HepG2 (cell line): ENCODE data around the gene XAF1. TPM values are rescaled to one million over a fixed set of nuclear protein-coding genes. Genes with fewer than 3 reads are reported as not detected.

Source experiments
- ELF4 ChIP-seq: sonication (generic); formaldehyde crosslinking; IDR thresholded peaks from 2 replicates; pipeline ENCODE4 v1.5.0; 2020; ENCODE audit warnings: missing genetic modification reagents, mild to moderate bottlenecking, moderate library complexity, borderline replicate concordance
- HNF4G ChIP-seq, 2 experiments: sonication (generic) in 1 of 2; formaldehyde crosslinking in 1 of 2; IDR thresholded peaks; 2 replicates each; pipeline versions ENCODE4 v1.4.0 to v1.6.1; 2011 to 2020; ENCODE audit warnings: borderline replicate concordance in 2 of 2, low read depth in 2 of 2, mild to moderate bottlenecking in 2 of 2, low read length in 1 of 2, missing genetic modification reagents in 1 of 2, moderate library complexity in 1 of 2
- KMT2B ChIP-seq: IDR thresholded peaks from 2 replicates; pipeline ENCODE4 v1.6.1; 2016; ENCODE audit warnings: missing genetic modification reagents, missing compliant biosample characterization
- NCOR1 ChIP-seq: fragments of 200-600 bp; sonication (generic); IDR thresholded peaks from 2 replicates; pipeline ENCODE4 v1.7.0; 2017; ENCODE audit warnings: antibody characterized with exemption, low read length, borderline replicate concordance
- PLRG1 ChIP-seq: fragments of 450-650 bp; conservative IDR thresholded peaks from 2 replicates; pipeline ENCODE4 v1.6.1; 2016
- POLR2A ChIP-seq, 2 experiments: IDR thresholded peaks; 2 replicates each; pipeline ENCODE4 v1.6.1; 2011; ENCODE audit warnings: low read depth in 2 of 2, low read length in 2 of 2, mild to moderate bottlenecking in 1 of 2, moderate library complexity in 1 of 2; ENCODE audit not compliant: insufficient read depth in 1 of 2
- ZFP36 ChIP-seq: fragments of 150-350 bp; IDR thresholded peaks from 2 replicates; pipeline ENCODE4 v1.6.1; 2018; ENCODE audit warnings: borderline replicate concordance, low read length, low read depth; ENCODE audit not compliant: partially characterized antibody
- ZIK1 ChIP-seq: sonication (generic); formaldehyde crosslinking; IDR thresholded peaks from 2 replicates; pipeline ENCODE4 v1.5.0; 2020; ENCODE audit warnings: mild to moderate bottlenecking, low read depth, missing genetic modification reagents, borderline replicate concordance
- ZNF543 ChIP-seq: sonication (generic); formaldehyde crosslinking; IDR thresholded peaks from 2 replicates; pipeline ENCODE4 v1.4.0; 2020; ENCODE audit warnings: mild to moderate bottlenecking, missing genetic modification reagents
- ZNF747 ChIP-seq: sonication (generic); formaldehyde crosslinking; IDR thresholded peaks from 2 replicates; pipeline ENCODE4 v1.8.1; 2023; ENCODE audit warnings: missing genetic modification reagents, mild to moderate bottlenecking, borderline replicate concordance
- ZZZ3 ChIP-seq: sonication (generic); formaldehyde crosslinking; IDR thresholded peaks from 2 replicates; pipeline ENCODE4 v1.4.0; 2020; ENCODE audit warnings: missing genetic modification reagents, mild to moderate bottlenecking, borderline replicate concordance
- polyA plus RNA-seq, 8 experiments: library from polyadenylated mRNA; depleted of rRNA in 3 of 8; stranded (reverse) in 7 of 8; unstranded in 1 of 8; fragments of >200 nt; fragmentation: Illumina TruSeq in 4 of 8; extraction: Trizol in 4 of 8; gene quantifications; 2 replicates each; pipeline versions ENCODE4 v1.2.1 to v1.2.3, GENCODE V29; 2011 to 2016; ENCODE audit warnings: low read depth in 4 of 8, missing spikeins in 1 of 8, mixed read lengths in 1 of 8; ENCODE audit not compliant: insufficient read depth in 1 of 8
- total RNA-seq, 5 experiments: library from RNA; depleted of rRNA; stranded (reverse); fragments of >200 nt; fragmentation: Illumina TruSeq; extraction: Trizol; gene quantifications; 2 replicates each; pipeline ENCODE4 v1.2.3, GENCODE V29; 2016; ENCODE audit warnings: low read depth in 1 of 5
- TF ChIP-seq, protein P1 (sequence below): sonication (generic); formaldehyde crosslinking; IDR thresholded peaks from 2 replicates; pipeline ENCODE4 v1.8.1; 2022; ENCODE audit warnings: mild to moderate bottlenecking, missing genetic modification reagents
- TF ChIP-seq, protein P2 (sequence below): sonication (generic); formaldehyde crosslinking; IDR thresholded peaks from 2 replicates; pipeline ENCODE4 v1.5.0; 2020; ENCODE audit warnings: mild to moderate bottlenecking, missing genetic modification reagents, borderline replicate concordance
- TF ChIP-seq, protein P3 (sequence below), 2 experiments: sonication (generic) in 1 of 2; formaldehyde crosslinking in 1 of 2; IDR thresholded peaks; 2 replicates each; pipeline versions ENCODE4 v1.4.0 to v1.6.1; 2018 to 2020; ENCODE audit warnings: missing genetic modification reagents in 2 of 2, borderline replicate concordance in 1 of 2, low read depth in 1 of 2, mild to moderate bottlenecking in 1 of 2, missing biosample characterization in 1 of 2
- TF ChIP-seq, protein P4 (sequence below): sonication (generic); formaldehyde crosslinking; IDR thresholded peaks from 2 replicates; pipeline ENCODE4 v1.4.0; 2020; ENCODE audit warnings: missing genetic modification reagents
- TF ChIP-seq, protein P5 (sequence below): sonication (generic); formaldehyde crosslinking; IDR thresholded peaks from 2 replicates; pipeline ENCODE4 v1.4.0; 2020; ENCODE audit warnings: missing genetic modification reagents

XAF1 gene
- total and polyA plus RNA-seq, 2 of the 13 experiments (the other 11 are each of a cell fraction or from before 2014, with no cell fraction given) = 1.2 to 2.4 TPM

DNA sequence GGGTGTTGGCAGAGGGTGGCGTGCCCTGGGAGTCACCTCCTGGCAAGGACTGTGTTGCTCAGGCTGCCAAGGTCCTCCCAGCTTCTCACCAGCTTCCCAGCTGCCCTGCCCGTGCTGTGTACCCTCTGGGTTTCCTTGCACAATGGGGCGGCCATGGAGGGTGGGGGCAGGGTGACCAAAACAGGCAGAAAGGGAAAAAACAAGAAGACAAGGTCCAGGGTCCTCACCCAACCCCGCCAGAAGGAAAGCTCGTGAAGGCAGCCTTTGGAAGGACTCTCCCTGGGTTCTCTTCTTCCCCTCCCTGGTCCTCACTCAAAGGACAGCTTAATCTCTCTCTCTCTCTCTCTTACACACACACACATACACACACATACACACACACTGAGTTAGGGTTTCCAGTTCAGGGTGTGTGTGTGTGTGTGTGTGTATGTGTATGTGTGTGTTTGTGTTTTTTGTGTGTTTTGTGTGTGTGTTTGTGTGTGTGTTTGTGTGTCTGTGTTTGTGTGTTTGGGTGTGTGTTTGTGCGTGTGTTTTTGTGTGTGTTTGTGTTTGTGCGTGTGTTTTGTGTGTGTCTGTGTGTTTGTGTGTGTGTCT lies 44.7 kb upstream of the XAF1 start (continued):
- TF ChIP-seq, protein P1, sequence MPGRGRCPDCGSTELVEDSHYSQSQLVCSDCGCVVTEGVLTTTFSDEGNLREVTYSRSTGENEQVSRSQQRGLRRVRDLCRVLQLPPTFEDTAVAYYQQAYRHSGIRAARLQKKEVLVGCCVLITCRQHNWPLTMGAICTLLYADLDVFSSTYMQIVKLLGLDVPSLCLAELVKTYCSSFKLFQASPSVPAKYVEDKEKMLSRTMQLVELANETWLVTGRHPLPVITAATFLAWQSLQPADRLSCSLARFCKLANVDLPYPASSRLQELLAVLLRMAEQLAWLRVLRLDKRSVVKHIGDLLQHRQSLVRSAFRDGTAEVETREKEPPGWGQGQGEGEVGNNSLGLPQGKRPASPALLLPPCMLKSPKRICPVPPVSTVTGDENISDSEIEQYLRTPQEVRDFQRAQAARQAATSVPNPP = no peak
- TF ChIP-seq POLR2A (IDR thresholded peaks at IDR 0.05; ENCODE audit: insufficient read depth in 1 of 2, low read depth in 2 of 2, low read length in 2 of 2) (peak in 1 of 2 experiments; percentile 49; a peak in 2 of 4 replicates), ZIK1 (CRISPR knock-in tag) (no peak), ZNF747 (CRISPR knock-in tag) (no peak), PLRG1 (no peak), ZZZ3 (CRISPR knock-in tag) (no peak), HNF4G (IDR thresholded peaks at IDR 0.05; ENCODE audit: borderline replicate concordance, low read depth, low read length) (no peak; the same call in 1 of the 2 replicates), HNF4G (CRISPR knock-in tag; IDR thresholded peaks at IDR 0.05; ENCODE audit: borderline replicate concordance, low read depth) (no peak), NCOR1 (no peak), ZNF543 (peak; percentile 67; the same call in 1 of the 2 replicates), KMT2B (CRISPR knock-in tag) (no peak), ZFP36 (no peak), ELF4 (CRISPR knock-in tag) (no peak)
- TF ChIP-seq, protein P2, sequence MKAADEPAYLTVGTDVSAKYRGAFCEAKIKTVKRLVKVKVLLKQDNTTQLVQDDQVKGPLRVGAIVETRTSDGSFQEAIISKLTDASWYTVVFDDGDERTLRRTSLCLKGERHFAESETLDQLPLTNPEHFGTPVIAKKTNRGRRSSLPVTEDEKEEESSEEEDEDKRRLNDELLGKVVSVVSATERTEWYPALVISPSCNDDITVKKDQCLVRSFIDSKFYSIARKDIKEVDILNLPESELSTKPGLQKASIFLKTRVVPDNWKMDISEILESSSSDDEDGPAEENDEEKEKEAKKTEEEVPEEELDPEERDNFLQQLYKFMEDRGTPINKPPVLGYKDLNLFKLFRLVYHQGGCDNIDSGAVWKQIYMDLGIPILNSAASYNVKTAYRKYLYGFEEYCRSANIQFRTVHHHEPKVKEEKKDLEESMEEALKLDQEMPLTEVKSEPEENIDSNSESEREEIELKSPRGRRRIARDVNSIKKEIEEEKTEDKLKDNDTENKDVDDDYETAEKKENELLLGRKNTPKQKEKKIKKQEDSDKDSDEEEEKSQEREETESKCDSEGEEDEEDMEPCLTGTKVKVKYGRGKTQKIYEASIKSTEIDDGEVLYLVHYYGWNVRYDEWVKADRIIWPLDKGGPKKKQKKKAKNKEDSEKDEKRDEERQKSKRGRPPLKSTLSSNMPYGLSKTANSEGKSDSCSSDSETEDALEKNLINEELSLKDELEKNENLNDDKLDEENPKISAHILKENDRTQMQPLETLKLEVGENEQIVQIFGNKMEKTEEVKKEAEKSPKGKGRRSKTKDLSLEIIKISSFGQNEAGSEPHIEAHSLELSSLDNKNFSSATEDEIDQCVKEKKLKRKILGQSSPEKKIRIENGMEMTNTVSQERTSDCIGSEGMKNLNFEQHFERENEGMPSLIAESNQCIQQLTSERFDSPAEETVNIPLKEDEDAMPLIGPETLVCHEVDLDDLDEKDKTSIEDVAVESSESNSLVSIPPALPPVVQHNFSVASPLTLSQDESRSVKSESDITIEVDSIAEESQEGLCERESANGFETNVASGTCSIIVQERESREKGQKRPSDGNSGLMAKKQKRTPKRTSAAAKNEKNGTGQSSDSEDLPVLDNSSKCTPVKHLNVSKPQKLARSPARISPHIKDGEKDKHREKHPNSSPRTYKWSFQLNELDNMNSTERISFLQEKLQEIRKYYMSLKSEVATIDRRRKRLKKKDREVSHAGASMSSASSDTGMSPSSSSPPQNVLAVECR (CRISPR knock-in tag) = no peak
- TF ChIP-seq, protein P3, sequence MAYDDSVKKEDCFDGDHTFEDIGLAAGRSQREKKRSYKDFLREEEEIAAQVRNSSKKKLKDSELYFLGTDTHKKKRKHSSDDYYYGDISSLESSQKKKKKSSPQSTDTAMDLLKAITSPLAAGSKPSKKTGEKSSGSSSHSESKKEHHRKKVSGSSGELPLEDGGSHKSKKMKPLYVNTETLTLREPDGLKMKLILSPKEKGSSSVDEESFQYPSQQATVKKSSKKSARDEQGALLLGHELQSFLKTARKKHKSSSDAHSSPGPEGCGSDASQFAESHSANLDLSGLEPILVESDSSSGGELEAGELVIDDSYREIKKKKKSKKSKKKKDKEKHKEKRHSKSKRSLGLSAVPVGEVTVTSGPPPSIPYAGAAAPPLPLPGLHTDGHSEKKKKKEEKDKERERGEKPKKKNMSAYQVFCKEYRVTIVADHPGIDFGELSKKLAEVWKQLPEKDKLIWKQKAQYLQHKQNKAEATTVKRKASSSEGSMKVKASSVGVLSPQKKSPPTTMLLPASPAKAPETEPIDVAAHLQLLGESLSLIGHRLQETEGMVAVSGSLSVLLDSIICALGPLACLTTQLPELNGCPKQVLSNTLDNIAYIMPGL (CRISPR knock-in tag; IDR thresholded peaks at IDR 0.05; ENCODE audit: borderline replicate concordance in 1 of 2, low read depth in 1 of 2) = no peak
- TF ChIP-seq, protein P4, sequence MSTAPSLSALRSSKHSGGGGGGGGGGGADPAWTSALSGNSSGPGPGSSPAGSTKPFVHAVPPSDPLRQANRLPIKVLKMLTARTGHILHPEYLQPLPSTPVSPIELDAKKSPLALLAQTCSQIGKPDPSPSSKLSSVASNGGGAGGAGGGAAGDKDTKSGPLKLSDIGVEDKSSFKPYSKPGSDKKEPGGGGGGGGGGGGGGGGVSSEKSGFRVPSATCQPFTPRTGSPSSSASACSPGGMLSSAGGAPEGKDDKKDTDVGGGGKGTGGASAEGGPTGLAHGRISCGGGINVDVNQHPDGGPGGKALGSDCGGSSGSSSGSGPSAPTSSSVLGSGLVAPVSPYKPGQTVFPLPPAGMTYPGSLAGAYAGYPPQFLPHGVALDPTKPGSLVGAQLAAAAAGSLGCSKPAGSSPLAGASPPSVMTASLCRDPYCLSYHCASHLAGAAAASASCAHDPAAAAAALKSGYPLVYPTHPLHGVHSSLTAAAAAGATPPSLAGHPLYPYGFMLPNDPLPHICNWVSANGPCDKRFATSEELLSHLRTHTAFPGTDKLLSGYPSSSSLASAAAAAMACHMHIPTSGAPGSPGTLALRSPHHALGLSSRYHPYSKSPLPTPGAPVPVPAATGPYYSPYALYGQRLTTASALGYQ (CRISPR knock-in tag) = no peak
- TF ChIP-seq, protein P5, sequence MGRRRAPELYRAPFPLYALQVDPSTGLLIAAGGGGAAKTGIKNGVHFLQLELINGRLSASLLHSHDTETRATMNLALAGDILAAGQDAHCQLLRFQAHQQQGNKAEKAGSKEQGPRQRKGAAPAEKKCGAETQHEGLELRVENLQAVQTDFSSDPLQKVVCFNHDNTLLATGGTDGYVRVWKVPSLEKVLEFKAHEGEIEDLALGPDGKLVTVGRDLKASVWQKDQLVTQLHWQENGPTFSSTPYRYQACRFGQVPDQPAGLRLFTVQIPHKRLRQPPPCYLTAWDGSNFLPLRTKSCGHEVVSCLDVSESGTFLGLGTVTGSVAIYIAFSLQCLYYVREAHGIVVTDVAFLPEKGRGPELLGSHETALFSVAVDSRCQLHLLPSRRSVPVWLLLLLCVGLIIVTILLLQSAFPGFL (CRISPR knock-in tag) = no peak
